ENCODE data around the gene PJA1. TPM values are rescaled to one million over a fixed set of nuclear protein-coding genes. Genes with fewer than 3 reads are reported as not detected.

The PJA1 gene
- total and polyA plus RNA-seq, 12 donors: 4.7 to 49.6 (median 23.4) TPM

GRCh38 chrX:69136546-69137331 lies 28.5 kb downstream of the PJA1 start:
- H3K27ac ChIP-seq: peak overlapping the region in 3 of 5 donors; percentile 22 to 79 (median 71)
- DNase-seq: peak in 1 of 7 donors; percentile 14

GRCh38 chrX:69133921-69134542 lies 31.2 kb downstream of the PJA1 start:
- WGBS, 4 donors: 18 to 32% (median 25%) methylated on average over 4 to 6 of the region's 6 CpGs
- no peak overlapping the region for H3K27ac ChIP-seq

More at GRCh38 chrX:69136546-69137331, 28.5 kb downstream of the PJA1 start:
- TF ChIP-seq CTCF (IDR thresholded peaks at IDR 0.05) (no peak), POLR2A (IDR thresholded peaks at IDR 0.05) (no peak)
- H3K4me1 ChIP-seq (replicated peaks in 1 of 2): no peaks in the 10 kb centered on the region
- H3K4me3 ChIP-seq: no peak overlapping the region
- WGBS, 4 donors: 27 to 48% (median 38%) methylated on average over 2 to 42 of the region's 42 CpGs
- H3K27me3 ChIP-seq: peaks cover 14% of the 10 kb centered on the region
- no peaks in the 10 kb centered on the region for H3K36me3 ChIP-seq (replicated peaks in 1 of 2)
- H3K9me3 ChIP-seq (replicated peaks in 1 of 3): no peaks in the 10 kb centered on the region
- intact Hi-C loops (cut with DNase I): no loop called here

GRCh38 chrX:69131886-69132285 lies 33.4 kb downstream of the PJA1 start:
- Histone ChIP-seq H3K4me3 (no peak overlapping the region), H3K27ac (no peak overlapping the region), H3K4me1 (replicated peaks in 1 of 2) (no peaks in the 10 kb centered on the region), H3K36me3 (replicated peaks in 1 of 2) (no peaks in the 10 kb centered on the region), H3K27me3 (peaks cover 36% of the 10 kb centered on the region), H3K9me3 (replicated peaks in 1 of 3) (no peaks in the 10 kb centered on the region)
- WGBS, 4 donors: 65 to 88% (median 73%) methylated on average over 5 of the region's 5 CpGs
- TF ChIP-seq POLR2A (IDR thresholded peaks at IDR 0.05): no peak
- TF ChIP-seq CTCF (IDR thresholded peaks at IDR 0.05): no peak
- intact Hi-C loops (cut with DNase I): no loop called here
- no peak for DNase-seq

More at GRCh38 chrX:69133921-69134542, 31.2 kb downstream of the PJA1 start:
- Histone ChIP-seq H3K9me3 (replicated peaks in 1 of 3) (no peaks in the 10 kb centered on the region), H3K27me3 (peaks cover 27% of the 10 kb centered on the region), H3K4me1 (replicated peaks in 1 of 2) (no peaks in the 10 kb centered on the region), H3K36me3 (replicated peaks in 1 of 2) (no peaks in the 10 kb centered on the region), H3K4me3 (no peak overlapping the region)
- peak in 6 of 7 donors; percentile 24 to 57 (median 34) for DNase-seq
- intact Hi-C loops (cut with DNase I): no loop called here
- TF ChIP-seq POLR2A (IDR thresholded peaks at IDR 0.05) (no peak), CTCF (IDR thresholded peaks at IDR 0.05) (peak in 5 of 6 experiments; percentile 18 to 48 (median 37))

GRCh38 chrX:69130439-69130838 lies 34.8 kb downstream of the PJA1 start:
- no peaks in the 10 kb centered on the region for H3K4me1 ChIP-seq (replicated peaks in 1 of 2)
- H3K9me3 ChIP-seq (replicated peaks in 1 of 3): no peaks in the 10 kb centered on the region
- 58 to 74% (median 63%) methylated on average over 2 of the region's 2 CpGs for WGBS, 4 donors
- no peak overlapping the region for H3K27ac ChIP-seq
- no peak overlapping the region for H3K4me3 ChIP-seq
- intact Hi-C loops (cut with DNase I): no loop called here
- DNase-seq: no peak
- H3K27me3 ChIP-seq: peaks cover 31% of the 10 kb centered on the region
- TF ChIP-seq CTCF (IDR thresholded peaks at IDR 0.05) (no peak), POLR2A (IDR thresholded peaks at IDR 0.05) (no peak)
- no peaks in the 10 kb centered on the region for H3K36me3 ChIP-seq (replicated peaks in 1 of 2)
